HCT116 (cell line): Measurements from ENCODE around the gene EDN1. TPM values are rescaled to one million over a fixed set of nuclear protein-coding genes. Genes with fewer than 3 reads are reported as not detected.
A peak's percentile ranks its signal among the peaks of the same experiment; 100 is the strongest.

ENCODE experiments used
- ATAC-seq: fragments of 200-7000 bp; cut with Tn5 transposase; 2 replicates; pipeline ENCODE4 v1.9.1; 2020; ENCODE audit warnings: mild to moderate bottlenecking, moderate library complexity
- BruUV-seq: library from RNA; stranded (reverse); fragments of 400-500 nt; replicated peaks from 2 replicates; lab custom pipeline; 2021; lab: Mats Ljungman, UMichigan
- CTCF ChIA-PET: fragments of 300-600 bp; sonication (Branson Sonifier 250); formaldehyde crosslinking; loops from one replicate; lab custom pipeline; 2021; ENCODE audit warnings: antibody characterized with exemption; lab: Charles Lee
- POLR2A ChIA-PET: fragments of 300-600, 350-600 bp; sonication (Branson Sonifier 250); formaldehyde crosslinking; loops from one replicate; lab custom pipeline; 2021; ENCODE audit warnings: antibody characterized with exemption; lab: Charles Lee
- RAD21 ChIA-PET, 2 experiments: fragments of 300-600 bp; sonication (Branson Sonifier 250); formaldehyde crosslinking; loops; one replicate each; lab custom pipeline; 2023; ENCODE audit warnings: low total read pairs in 2 of 2; ENCODE audit not compliant: uncharacterized antibody in 2 of 2, unreplicated experiment in 2 of 2, low non-redundant PET in 1 of 2; lab: Charles Lee
- DNase-seq: peaks from one replicate; pipeline ENCODE4 v3.0.0-alpha.2; 2010; ENCODE audit warnings: low read depth, low spot score
- H2AFZ ChIP-seq: fragments of 200-600 bp; shearing (Covaris generic), sonication (generic); 2 replicates; pipeline ENCODE4 v1.6.1; 2017; ENCODE audit warnings: low read depth, mixed run types, mixed read lengths, antibody characterized with exemption, low read length; ENCODE audit not compliant: poor library complexity, severe bottlenecking
- H3K27ac ChIP-seq: 2 replicates; pipeline ENCODE4 v1.5.1; 2012; ENCODE audit warnings: low read depth, low read length
- H3K27me3 ChIP-seq: fragments of 200-600 bp; sonication (generic); 2 replicates; pipeline ENCODE4 v1.6.1; 2016; ENCODE audit warnings: mixed run types, low read length, mixed read lengths; ENCODE audit not compliant: insufficient read depth
- H3K36me3 ChIP-seq, 2 experiments: fragments of 200-500 bp in 1 of 2; fragments of 200-600 bp in 1 of 2; sonication (Bioruptor generic) in 1 of 2; sonication (generic) in 1 of 2; 2 replicates each; pipeline versions ENCODE4 v1.5.1 to v1.6.1; 2014 to 2016; ENCODE audit warnings: low read length in 2 of 2, inconsistent platforms in 1 of 2, mixed read lengths in 1 of 2, mixed run types in 1 of 2; ENCODE audit not compliant: insufficient read depth in 2 of 2, control insufficient read depth in 1 of 2
- H3K4me1 ChIP-seq, 2 experiments: fragments of 200-600 bp in 1 of 2; sonication (generic) in 1 of 2; 2 replicates each; pipeline versions ENCODE4 v1.5.1 to v1.6.1; 2012 to 2017; ENCODE audit warnings: low read length in 2 of 2, inconsistent platforms in 1 of 2, mild to moderate bottlenecking in 1 of 2, mixed read lengths in 1 of 2, mixed run types in 1 of 2, moderate library complexity in 1 of 2; ENCODE audit not compliant: insufficient read depth in 2 of 2, control insufficient read depth in 1 of 2
- H3K4me2 ChIP-seq: fragments of 200-600 bp; sonication (generic); 2 replicates; pipeline ENCODE4 v1.6.1; 2017; ENCODE audit warnings: mixed run types, low read length, mixed read lengths
- H3K4me3 ChIP-seq, 2 experiments: fragments of 200-600 bp in 1 of 2; sonication (generic) in 1 of 2; replicated peaks in 1 of 2; 2 replicates each; pipeline ENCODE4 v1.5.1; 2011 to 2016; ENCODE audit warnings: low read length in 2 of 2, control low read depth in 1 of 2, low read depth in 1 of 2, mild to moderate bottlenecking in 1 of 2, mixed read lengths in 1 of 2, mixed run types in 1 of 2
- H3K79me2 ChIP-seq: fragments of 200-600 bp; sonication (generic); 2 replicates; pipeline ENCODE4 v1.6.1; 2017; ENCODE audit warnings: mild to moderate bottlenecking, mixed run types, low read length, moderate library complexity, mixed read lengths; ENCODE audit not compliant: insufficient read depth
- H3K9ac ChIP-seq: fragments of 200-600 bp; sonication (generic); 2 replicates; pipeline ENCODE4 v1.6.1; 2016; ENCODE audit warnings: low read length, mixed read lengths
- H3K9me2 ChIP-seq: fragments of 200-600 bp; sonication (generic), shearing (Covaris generic); 2 replicates; pipeline ENCODE4 v1.6.1; 2017; ENCODE audit warnings: mixed run types, mild to moderate bottlenecking, moderate library complexity; ENCODE audit not compliant: insufficient read depth
- H3K9me3 ChIP-seq, 2 experiments: fragments of 200-500 bp in 1 of 2; fragments of 200-600 bp in 1 of 2; sonication (Bioruptor generic) in 1 of 2; sonication (generic) in 1 of 2; 2 replicates each; pipeline ENCODE4 v1.6.1; 2014 to 2017; ENCODE audit warnings: low read length in 2 of 2, mixed read lengths in 2 of 2, inconsistent platforms in 1 of 2, low read depth in 1 of 2, mild to moderate bottlenecking in 1 of 2, mixed run types in 1 of 2, moderate library complexity in 1 of 2; ENCODE audit not compliant: control insufficient read depth in 1 of 2, insufficient read depth in 1 of 2
- H4K20me1 ChIP-seq: fragments of 200-600 bp; sonication (generic), shearing (Covaris generic); 2 replicates; pipeline ENCODE4 v1.6.1; 2017; ENCODE audit warnings: mixed run types, mild to moderate bottlenecking, moderate library complexity; ENCODE audit not compliant: insufficient read depth
- CBX3 ChIP-seq: IDR thresholded peaks from 2 replicates; pipeline ENCODE4 v1.6.1; 2012; ENCODE audit warnings: low read depth
- EZH2 ChIP-seq: fragments of 200-600 bp; sonication (generic); IDR thresholded peaks from 2 replicates; pipeline ENCODE4 v1.6.1; 2017; ENCODE audit warnings: antibody characterized with exemption, mixed run types
- ZNF274 ChIP-seq: fragments of 200-500 bp; sonication (Bioruptor generic); IDR thresholded peaks from 2 replicates; pipeline ENCODE4 v1.6.1; 2014; ENCODE audit warnings: mild to moderate bottlenecking, low read depth, low read length, inconsistent platforms
- intact Hi-C: fragments of 100-400 bp; cut with micrococcal nuclease; formaldehyde crosslinking; loops from 2 replicates; pipeline ENCODE4 v1.10.0; 2022
- total RNA-seq: library from RNA; stranded (reverse); gene quantifications from one replicate; pipeline ENCODE4 v1.2.1, GENCODE V29; 2021; ENCODE audit not compliant: unreplicated experiment
- TF ChIP-seq, protein P1 (sequence below): IDR thresholded peaks from 2 replicates; pipeline ENCODE4 v1.6.1; 2012; ENCODE audit warnings: low read depth

The EDN1 gene
- total RNA-seq, 1 experiment from 2014 or later: 0.22 TPM

DNA sequence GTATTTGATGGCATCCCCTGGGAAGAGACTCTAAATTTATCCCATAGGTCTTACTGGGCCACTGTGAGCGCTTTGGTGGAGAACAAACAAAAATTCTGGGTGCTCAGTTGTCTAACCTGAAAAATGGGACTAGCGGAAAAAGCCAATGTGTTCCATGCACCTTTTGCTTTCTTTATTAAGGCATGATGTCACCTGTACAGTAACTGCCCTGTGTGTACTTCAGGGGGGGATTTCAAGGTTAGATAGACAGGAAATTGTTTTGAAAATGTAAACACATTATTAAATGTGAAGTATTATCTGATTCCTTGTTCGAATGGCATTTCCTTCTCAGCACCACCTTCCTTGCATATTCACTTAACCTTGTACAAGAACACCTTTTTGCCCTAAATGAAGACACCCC lies 1.2 kb upstream of the EDN1 start:
- no TSS peak for BruUV-seq
- H3K36me3 ChIP-seq: no peaks in the 10 kb centered on the region
- H3K9me3 ChIP-seq: no peaks in the 10 kb centered on the region
- no peaks in the 10 kb centered on the region for H3K79me2 ChIP-seq
- H2AFZ ChIP-seq: peak overlapping the region; percentile 50
- no peaks in the 10 kb centered on the region for H4K20me1 ChIP-seq
- H3K27me3 ChIP-seq: no peaks in the 10 kb centered on the region
- RAD21 ChIA-PET: no interaction called here
- no peak overlapping the region for H3K27ac ChIP-seq
- no peaks in the 10 kb centered on the region for H3K9me2 ChIP-seq
- CTCF ChIA-PET: interaction anchor here (0.8 to 3.8 kb wide), 16 partner anchors 9 to 711 kb away, joined by 3 to 31 read pairs (median 4); no protein-coding TSS in a partner anchor
- POLR2A ChIA-PET: interaction anchor here (1.4 kb wide), 1 partner anchor 9 kb away, joined by 4 read pairs; no protein-coding TSS in a partner anchor
- peaks cover 7 to 36% of the 10 kb centered on the region in 2 experiments for H3K4me1 ChIP-seq
- no peak for DNase-seq
- H3K9ac ChIP-seq: no peak overlapping the region
- H3K4me3 ChIP-seq: peak overlapping the region in 1 of 2 experiments; percentile 52; a peak in 3 of 4 replicates
- no peak for ATAC-seq
- TF ChIP-seq CBX3: peak; percentile 15; the same call in 1 of the 2 replicates
- TF ChIP-seq ZNF274: no peak
- no peak for TF ChIP-seq EZH2
- TF ChIP-seq, protein P1, sequence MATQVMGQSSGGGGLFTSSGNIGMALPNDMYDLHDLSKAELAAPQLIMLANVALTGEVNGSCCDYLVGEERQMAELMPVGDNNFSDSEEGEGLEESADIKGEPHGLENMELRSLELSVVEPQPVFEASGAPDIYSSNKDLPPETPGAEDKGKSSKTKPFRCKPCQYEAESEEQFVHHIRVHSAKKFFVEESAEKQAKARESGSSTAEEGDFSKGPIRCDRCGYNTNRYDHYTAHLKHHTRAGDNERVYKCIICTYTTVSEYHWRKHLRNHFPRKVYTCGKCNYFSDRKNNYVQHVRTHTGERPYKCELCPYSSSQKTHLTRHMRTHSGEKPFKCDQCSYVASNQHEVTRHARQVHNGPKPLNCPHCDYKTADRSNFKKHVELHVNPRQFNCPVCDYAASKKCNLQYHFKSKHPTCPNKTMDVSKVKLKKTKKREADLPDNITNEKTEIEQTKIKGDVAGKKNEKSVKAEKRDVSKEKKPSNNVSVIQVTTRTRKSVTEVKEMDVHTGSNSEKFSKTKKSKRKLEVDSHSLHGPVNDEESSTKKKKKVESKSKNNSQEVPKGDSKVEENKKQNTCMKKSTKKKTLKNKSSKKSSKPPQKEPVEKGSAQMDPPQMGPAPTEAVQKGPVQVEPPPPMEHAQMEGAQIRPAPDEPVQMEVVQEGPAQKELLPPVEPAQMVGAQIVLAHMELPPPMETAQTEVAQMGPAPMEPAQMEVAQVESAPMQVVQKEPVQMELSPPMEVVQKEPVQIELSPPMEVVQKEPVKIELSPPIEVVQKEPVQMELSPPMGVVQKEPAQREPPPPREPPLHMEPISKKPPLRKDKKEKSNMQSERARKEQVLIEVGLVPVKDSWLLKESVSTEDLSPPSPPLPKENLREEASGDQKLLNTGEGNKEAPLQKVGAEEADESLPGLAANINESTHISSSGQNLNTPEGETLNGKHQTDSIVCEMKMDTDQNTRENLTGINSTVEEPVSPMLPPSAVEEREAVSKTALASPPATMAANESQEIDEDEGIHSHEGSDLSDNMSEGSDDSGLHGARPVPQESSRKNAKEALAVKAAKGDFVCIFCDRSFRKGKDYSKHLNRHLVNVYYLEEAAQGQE: no peak
- peak overlapping the region; percentile 69 for H3K4me2 ChIP-seq
- intact Hi-C loops: loop anchor here (1.0 to 2.0 kb wide), 2 partner anchors 138 to 671 kb away; no protein-coding TSS in a partner anchor
